Panc1 (cell line): Measurements from ENCODE around the gene FAM216A. TPM values are rescaled to one million over a fixed set of nuclear protein-coding genes. Genes with fewer than 3 reads are reported as not detected.
"Not testable (repeated sequence)": the region's sequence is repeated elsewhere in the genome, so short reads cannot be mapped to it uniquely, and the experiment has no call there.

ENCODE experiments used
- ATAC-seq: fragments of 200-7000 bp; cut with Tn5 transposase; 2 replicates; pipeline ENCODE4 v1.9.1; 2020; ENCODE audit warnings: mild to moderate bottlenecking, moderate library complexity
- BruUV-seq: library from RNA; stranded (reverse); fragments of 400-500 nt; replicated peaks from 2 replicates; lab custom pipeline; 2021; lab: Mats Ljungman, UMichigan
- CTCF ChIA-PET: fragments of 300-600 bp; sonication (Branson Sonifier 250); formaldehyde crosslinking; loops from one replicate; lab custom pipeline; 2022; ENCODE audit warnings: antibody characterized with exemption; lab: Charles Lee
- POLR2A ChIA-PET: fragments of 300-600 bp; sonication (Branson Sonifier 250); formaldehyde crosslinking; loops from one replicate; lab custom pipeline; 2022; ENCODE audit warnings: antibody characterized with exemption; lab: Charles Lee
- DNase-seq: peaks from one replicate; pipeline ENCODE4 v3.0.0-alpha.2; 2010; ENCODE audit warnings: low read depth, low spot score
- H3K27ac ChIP-seq: 2 replicates; pipeline ENCODE4 v1.5.1; 2011; ENCODE audit warnings: mild to moderate bottlenecking, low read length, inconsistent platforms
- H3K27me3 ChIP-seq: fragments of 200-500 bp; sonication (Bioruptor generic); 2 replicates; pipeline ENCODE4 v1.6.0; 2014; ENCODE audit warnings: low read length, inconsistent platforms; ENCODE audit not compliant: control insufficient read depth, insufficient read depth
- H3K36me3 ChIP-seq: fragments of 200-500 bp; sonication (Bioruptor generic); 2 replicates; pipeline ENCODE4 v1.5.1; 2014; ENCODE audit warnings: inconsistent platforms, mild to moderate bottlenecking, low read length, moderate library complexity; ENCODE audit not compliant: control insufficient read depth, insufficient read depth
- H3K4me1 ChIP-seq: 2 replicates; pipeline ENCODE4 v1.5.1; 2011; ENCODE audit warnings: inconsistent platforms, mild to moderate bottlenecking, low read length, moderate library complexity; ENCODE audit not compliant: control insufficient read depth, insufficient read depth
- H3K4me3 ChIP-seq, 2 experiments: 2 replicates each; pipeline ENCODE4 v1.5.1; 2011 to 2012; ENCODE audit warnings: low read depth in 2 of 2, low read length in 2 of 2, mild to moderate bottlenecking in 2 of 2, inconsistent platforms in 1 of 2, moderate library complexity in 1 of 2
- H3K9me3 ChIP-seq: fragments of 200-500 bp; sonication (Bioruptor generic); 2 replicates; pipeline ENCODE4 v1.5.1; 2014; ENCODE audit warnings: low read depth, mild to moderate bottlenecking, inconsistent platforms, low read length, moderate library complexity; ENCODE audit not compliant: control insufficient read depth, insufficient read depth
- POLR2AphosphoS5 ChIP-seq: IDR thresholded peaks from 2 replicates; pipeline ENCODE4 v1.6.1; 2012; ENCODE audit warnings: mild to moderate bottlenecking, low read depth, low read length, moderate library complexity
- SIN3A ChIP-seq: IDR thresholded peaks from 2 replicates; pipeline ENCODE4 v1.6.1; 2012; ENCODE audit warnings: low read depth, mild to moderate bottlenecking, low read length, moderate library complexity, borderline replicate concordance; ENCODE audit not compliant: insufficient read depth
- TCF7L2 ChIP-seq: IDR thresholded peaks from 2 replicates; pipeline ENCODE4 v1.6.1; 2011; ENCODE audit warnings: mild to moderate bottlenecking, low read depth, low read length, inconsistent platforms
- in situ Hi-C: cut with HindIII; loops from 2 replicates; pipeline ENCODE4 v1.10.0; 2016; ENCODE audit warnings: low sequenced_read_pairs, low pct_unique_long_range_greater_than_20kb
- intact Hi-C: fragments of 100-400 bp; cut with micrococcal nuclease; formaldehyde crosslinking; loops from one replicate; pipeline ENCODE4 v1.10.0; 2022; ENCODE audit not compliant: unreplicated experiment
- total RNA-seq: library from RNA; stranded (reverse); gene quantifications from one replicate; pipeline ENCODE4 v1.2.1, GENCODE V29; 2021; ENCODE audit not compliant: unreplicated experiment
- TF ChIP-seq, protein P1 (sequence below), 2 experiments: IDR thresholded peaks; 2 replicates each; pipeline ENCODE4 v1.6.1; 2011 to 2012; ENCODE audit warnings: low read depth in 2 of 2, control low read depth in 1 of 2, low read length in 1 of 2, mild to moderate bottlenecking in 1 of 2, moderate library complexity in 1 of 2; ENCODE audit not compliant: insufficient read depth in 1 of 2
- TF ChIP-seq, protein P2 (sequence below): fragments of 450-650 bp; IDR thresholded peaks from 2 replicates; pipeline ENCODE4 v1.5.1; 2017; ENCODE audit warnings: mild to moderate bottlenecking

The FAM216A gene
- total RNA-seq, 1 experiment from 2014 or later: 22.3 TPM

DNA sequence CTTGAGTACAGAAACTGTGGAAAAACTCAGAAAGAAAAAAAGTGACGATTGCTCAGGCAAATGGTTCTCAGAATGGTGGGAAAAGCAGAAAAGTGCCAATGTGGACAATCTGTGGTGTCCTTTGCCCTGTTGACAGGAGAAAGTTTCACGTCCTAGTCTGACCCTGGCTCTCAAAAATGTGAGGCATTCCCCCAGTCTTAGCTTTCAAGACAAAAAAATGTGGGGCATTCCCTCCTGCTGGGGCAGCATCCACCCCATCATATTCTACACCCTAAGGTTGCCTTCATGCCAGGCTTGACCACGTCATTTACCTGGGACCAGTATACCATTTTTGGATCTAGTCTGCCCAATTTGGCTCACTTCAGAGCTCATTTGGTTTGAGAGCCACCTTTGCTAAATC is 44.4 kb upstream of the FAM216A start:
- Histone ChIP-seq H3K36me3 (no peaks in the 10 kb centered on the region), H3K27ac (no peak overlapping the region), H3K4me3 (no peak overlapping the region), H3K9me3 (no peaks in the 10 kb centered on the region), H3K27me3 (no peaks in the 10 kb centered on the region), H3K4me1 (no peaks in the 10 kb centered on the region; the same call in 1 of the 2 replicates)
- DNase-seq (no peak), ATAC-seq (no peak)
- ChIA-PET CTCF (no interaction called here), POLR2A (no interaction called here)
- BruUV-seq: no TSS peak
- TF ChIP-seq, protein P1, sequence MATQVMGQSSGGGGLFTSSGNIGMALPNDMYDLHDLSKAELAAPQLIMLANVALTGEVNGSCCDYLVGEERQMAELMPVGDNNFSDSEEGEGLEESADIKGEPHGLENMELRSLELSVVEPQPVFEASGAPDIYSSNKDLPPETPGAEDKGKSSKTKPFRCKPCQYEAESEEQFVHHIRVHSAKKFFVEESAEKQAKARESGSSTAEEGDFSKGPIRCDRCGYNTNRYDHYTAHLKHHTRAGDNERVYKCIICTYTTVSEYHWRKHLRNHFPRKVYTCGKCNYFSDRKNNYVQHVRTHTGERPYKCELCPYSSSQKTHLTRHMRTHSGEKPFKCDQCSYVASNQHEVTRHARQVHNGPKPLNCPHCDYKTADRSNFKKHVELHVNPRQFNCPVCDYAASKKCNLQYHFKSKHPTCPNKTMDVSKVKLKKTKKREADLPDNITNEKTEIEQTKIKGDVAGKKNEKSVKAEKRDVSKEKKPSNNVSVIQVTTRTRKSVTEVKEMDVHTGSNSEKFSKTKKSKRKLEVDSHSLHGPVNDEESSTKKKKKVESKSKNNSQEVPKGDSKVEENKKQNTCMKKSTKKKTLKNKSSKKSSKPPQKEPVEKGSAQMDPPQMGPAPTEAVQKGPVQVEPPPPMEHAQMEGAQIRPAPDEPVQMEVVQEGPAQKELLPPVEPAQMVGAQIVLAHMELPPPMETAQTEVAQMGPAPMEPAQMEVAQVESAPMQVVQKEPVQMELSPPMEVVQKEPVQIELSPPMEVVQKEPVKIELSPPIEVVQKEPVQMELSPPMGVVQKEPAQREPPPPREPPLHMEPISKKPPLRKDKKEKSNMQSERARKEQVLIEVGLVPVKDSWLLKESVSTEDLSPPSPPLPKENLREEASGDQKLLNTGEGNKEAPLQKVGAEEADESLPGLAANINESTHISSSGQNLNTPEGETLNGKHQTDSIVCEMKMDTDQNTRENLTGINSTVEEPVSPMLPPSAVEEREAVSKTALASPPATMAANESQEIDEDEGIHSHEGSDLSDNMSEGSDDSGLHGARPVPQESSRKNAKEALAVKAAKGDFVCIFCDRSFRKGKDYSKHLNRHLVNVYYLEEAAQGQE (IDR thresholded peaks at IDR 0.05; ENCODE audit: insufficient read depth in 1 of 2, low read depth in 2 of 2, low read length in 1 of 2): no peak
- TF ChIP-seq SIN3A (no peak), POLR2AphosphoS5 (no peak), TCF7L2 (no peak)
- TF ChIP-seq, protein P2, sequence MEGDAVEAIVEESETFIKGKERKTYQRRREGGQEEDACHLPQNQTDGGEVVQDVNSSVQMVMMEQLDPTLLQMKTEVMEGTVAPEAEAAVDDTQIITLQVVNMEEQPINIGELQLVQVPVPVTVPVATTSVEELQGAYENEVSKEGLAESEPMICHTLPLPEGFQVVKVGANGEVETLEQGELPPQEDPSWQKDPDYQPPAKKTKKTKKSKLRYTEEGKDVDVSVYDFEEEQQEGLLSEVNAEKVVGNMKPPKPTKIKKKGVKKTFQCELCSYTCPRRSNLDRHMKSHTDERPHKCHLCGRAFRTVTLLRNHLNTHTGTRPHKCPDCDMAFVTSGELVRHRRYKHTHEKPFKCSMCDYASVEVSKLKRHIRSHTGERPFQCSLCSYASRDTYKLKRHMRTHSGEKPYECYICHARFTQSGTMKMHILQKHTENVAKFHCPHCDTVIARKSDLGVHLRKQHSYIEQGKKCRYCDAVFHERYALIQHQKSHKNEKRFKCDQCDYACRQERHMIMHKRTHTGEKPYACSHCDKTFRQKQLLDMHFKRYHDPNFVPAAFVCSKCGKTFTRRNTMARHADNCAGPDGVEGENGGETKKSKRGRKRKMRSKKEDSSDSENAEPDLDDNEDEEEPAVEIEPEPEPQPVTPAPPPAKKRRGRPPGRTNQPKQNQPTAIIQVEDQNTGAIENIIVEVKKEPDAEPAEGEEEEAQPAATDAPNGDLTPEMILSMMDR: no peak
- in situ Hi-C loops (no loop called here), intact Hi-C loops (no loop called here)

DNA sequence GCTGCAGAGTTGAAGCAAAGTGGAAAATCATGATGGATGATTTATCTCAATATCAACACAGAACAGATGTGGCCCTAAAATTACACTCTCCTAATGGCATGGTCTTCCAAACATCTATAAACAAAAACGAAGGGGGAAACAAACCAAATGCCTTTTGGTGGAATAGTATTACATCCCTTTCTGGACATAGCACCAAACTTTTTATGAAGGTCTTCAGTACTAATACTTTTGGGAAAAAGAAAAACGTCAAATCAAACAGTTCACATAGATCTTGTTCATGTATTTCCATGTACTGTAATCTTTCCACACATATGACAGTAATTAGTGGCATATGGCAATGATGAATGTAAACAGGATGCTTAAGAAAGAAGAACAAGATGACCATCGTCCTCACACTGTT is 42.2 kb upstream of the FAM216A start:
- in situ Hi-C loops: no loop called here
- ChIA-PET POLR2A (no interaction called here), CTCF (interaction anchor here (0.5 kb wide), 1 partner anchor 11 kb away, joined by 7 read pairs; no protein-coding TSS in a partner anchor)
- no peaks in the 10 kb centered on the region; the same call in 1 of the 2 replicates for H3K4me1 ChIP-seq
- intact Hi-C loops: no loop called here
- no TSS peak for BruUV-seq
- H3K27ac ChIP-seq: no peak overlapping the region
- ATAC-seq (no peak), DNase-seq (no peak)
- H3K27me3 ChIP-seq: no peaks in the 10 kb centered on the region
- no peak overlapping the region for H3K4me3 ChIP-seq
- no peaks in the 10 kb centered on the region for H3K36me3 ChIP-seq
- no peaks in the 10 kb centered on the region for H3K9me3 ChIP-seq
- TF ChIP-seq SIN3A: no peak
- TF ChIP-seq, protein P2: no peak
- TF ChIP-seq POLR2AphosphoS5: no peak
- TF ChIP-seq, protein P1 (IDR thresholded peaks at IDR 0.05; ENCODE audit: insufficient read depth in 1 of 2, low read depth in 2 of 2, low read length in 1 of 2): no peak
- TF ChIP-seq TCF7L2: no peak

DNA sequence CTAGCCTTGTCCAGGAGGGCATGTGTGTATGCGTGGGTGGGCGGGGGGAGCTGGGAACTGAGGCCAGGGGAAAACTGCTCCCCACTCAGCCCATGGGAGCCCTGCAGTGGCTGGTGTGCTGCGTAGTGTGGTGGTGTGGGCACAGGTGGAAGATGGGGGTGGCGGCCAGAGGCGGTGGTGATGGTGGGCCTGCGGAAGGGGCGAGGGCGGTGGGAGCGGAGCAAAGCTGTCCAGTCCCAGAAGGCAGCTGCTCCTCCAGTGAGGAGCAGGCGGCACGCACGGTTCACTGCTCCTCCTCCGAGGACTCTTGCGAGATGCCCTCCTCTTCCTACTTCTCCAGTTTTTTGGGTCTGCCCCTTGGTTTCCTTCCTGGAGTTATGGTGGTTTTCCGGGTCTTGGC is 39.0 kb upstream of the FAM216A start:
- H3K9me3 ChIP-seq, POLR2A ChIA-PET, H3K4me3 ChIP-seq, H3K27me3 ChIP-seq, ATAC-seq, H3K4me1 ChIP-seq, DNase-seq, H3K36me3 ChIP-seq, BruUV-seq, in situ Hi-C loops, H3K27ac ChIP-seq: not testable (repeated sequence)
- CTCF ChIA-PET: interaction anchor here (0.7 kb wide), 1 partner anchor 51 kb away, joined by 4 read pairs; no protein-coding TSS in a partner anchor
- intact Hi-C loops: loop anchor here (10.0 kb wide), 1 partner anchor 75 kb away; no protein-coding TSS in a partner anchor
